GM06990 (cell line): ENCODE results near the gene AK5.

Experiments used
- DNase-seq: peaks from one replicate; pipeline ENCODE4 v3.0.0-alpha.2; 2011; ENCODE audit not compliant: insufficient read length; ENCODE audit errors: extremely low read depth
- H3K27me3 ChIP-seq: replicated peaks from 2 replicates; pipeline ENCODE4 v1.6.0; 2011; ENCODE audit warnings: low read length; ENCODE audit not compliant: control insufficient read depth, insufficient read depth
- H3K36me3 ChIP-seq: 2 replicates; pipeline ENCODE4 v1.5.1; 2011; ENCODE audit warnings: low read length; ENCODE audit not compliant: control insufficient read depth, insufficient read depth
- H3K4me3 ChIP-seq: replicated peaks from 2 replicates; pipeline ENCODE4 v1.5.1; 2011; ENCODE audit warnings: low read depth, mild to moderate bottlenecking, control low read depth, low read length
- TF ChIP-seq, protein P1 (sequence below): IDR thresholded peaks from 2 replicates; pipeline ENCODE4 v1.5.1; 2011; ENCODE audit warnings: low read length, control low read depth, mild to moderate bottlenecking, inconsistent platforms; ENCODE audit not compliant: insufficient read depth, poor library complexity, severe bottlenecking

The AK5 gene

DNA sequence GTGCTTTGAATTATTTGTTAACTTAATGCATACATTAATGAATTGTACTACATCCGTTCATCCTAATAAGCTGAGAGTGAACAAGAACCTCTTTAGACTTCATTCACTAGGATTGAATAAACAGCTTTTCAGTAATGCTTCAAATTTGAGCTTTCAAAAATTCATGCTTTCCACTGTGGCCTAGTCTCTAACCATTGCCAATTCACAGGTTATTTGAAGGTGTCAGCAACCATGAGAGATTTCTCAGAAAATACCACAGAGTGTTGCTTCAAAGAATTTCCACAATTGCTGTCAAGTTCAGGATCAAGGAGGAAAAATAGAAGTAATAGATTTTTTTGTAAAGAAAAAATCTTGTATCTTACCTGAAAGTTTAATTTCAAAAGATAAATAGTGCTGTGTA lies 72.7 kb downstream of the AK5 start:
- Histone ChIP-seq H3K27me3 (no peaks in the 10 kb centered on the region), H3K4me3 (no peak overlapping the region), H3K36me3 (no peaks in the 10 kb centered on the region)
- no peak for DNase-seq
- TF ChIP-seq, protein P1, sequence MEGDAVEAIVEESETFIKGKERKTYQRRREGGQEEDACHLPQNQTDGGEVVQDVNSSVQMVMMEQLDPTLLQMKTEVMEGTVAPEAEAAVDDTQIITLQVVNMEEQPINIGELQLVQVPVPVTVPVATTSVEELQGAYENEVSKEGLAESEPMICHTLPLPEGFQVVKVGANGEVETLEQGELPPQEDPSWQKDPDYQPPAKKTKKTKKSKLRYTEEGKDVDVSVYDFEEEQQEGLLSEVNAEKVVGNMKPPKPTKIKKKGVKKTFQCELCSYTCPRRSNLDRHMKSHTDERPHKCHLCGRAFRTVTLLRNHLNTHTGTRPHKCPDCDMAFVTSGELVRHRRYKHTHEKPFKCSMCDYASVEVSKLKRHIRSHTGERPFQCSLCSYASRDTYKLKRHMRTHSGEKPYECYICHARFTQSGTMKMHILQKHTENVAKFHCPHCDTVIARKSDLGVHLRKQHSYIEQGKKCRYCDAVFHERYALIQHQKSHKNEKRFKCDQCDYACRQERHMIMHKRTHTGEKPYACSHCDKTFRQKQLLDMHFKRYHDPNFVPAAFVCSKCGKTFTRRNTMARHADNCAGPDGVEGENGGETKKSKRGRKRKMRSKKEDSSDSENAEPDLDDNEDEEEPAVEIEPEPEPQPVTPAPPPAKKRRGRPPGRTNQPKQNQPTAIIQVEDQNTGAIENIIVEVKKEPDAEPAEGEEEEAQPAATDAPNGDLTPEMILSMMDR, result no peak

DNA sequence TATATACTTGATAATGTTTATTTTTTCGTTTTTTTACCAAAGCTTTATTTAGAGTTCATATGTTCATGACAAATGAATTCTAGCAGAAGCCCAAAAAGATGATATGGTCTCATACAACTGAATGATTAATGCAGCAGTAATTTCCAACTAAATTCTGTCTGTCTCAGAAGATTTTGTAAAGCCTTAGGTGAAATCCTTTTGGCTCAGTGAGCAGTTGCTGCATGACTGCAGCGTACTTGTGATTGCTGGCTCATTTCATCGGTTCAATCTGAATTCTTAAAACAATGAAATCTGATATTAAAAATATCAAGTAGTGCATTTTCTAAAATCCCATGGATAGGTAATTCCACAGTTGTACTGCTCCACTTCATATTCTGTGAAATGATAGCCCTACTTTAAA lies 73.2 kb downstream of the AK5 start:
- no peak for DNase-seq
- TF ChIP-seq, protein P1, result no peak
- Histone ChIP-seq H3K4me3 (no peak overlapping the region), H3K36me3 (no peaks in the 10 kb centered on the region), H3K27me3 (no peaks in the 10 kb centered on the region)

DNA sequence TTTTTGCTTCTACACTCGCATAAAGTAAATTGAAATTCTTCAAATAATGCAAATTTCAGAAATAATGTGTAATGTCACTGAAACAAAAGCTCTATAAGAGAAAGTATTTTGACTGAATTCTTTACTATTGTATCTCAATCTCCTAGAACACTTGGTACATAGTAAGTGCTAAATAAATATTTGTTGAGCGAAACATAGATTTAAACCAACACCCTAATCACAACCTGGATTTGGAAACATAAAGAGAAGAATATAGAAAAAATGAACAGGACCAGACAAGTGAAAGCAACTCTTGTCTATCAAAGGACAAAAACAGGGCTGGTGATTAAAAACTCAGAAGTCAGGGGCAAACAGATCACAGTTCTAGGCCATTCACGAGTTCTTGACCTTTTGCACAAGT lies 74.3 kb downstream of the AK5 start:
- no peaks in the 10 kb centered on the region for H3K36me3 ChIP-seq
- TF ChIP-seq, protein P1, result no peak
- H3K27me3 ChIP-seq, result no peaks in the 10 kb centered on the region
- no peak for DNase-seq
- H3K4me3 ChIP-seq, result no peak overlapping the region

DNA sequence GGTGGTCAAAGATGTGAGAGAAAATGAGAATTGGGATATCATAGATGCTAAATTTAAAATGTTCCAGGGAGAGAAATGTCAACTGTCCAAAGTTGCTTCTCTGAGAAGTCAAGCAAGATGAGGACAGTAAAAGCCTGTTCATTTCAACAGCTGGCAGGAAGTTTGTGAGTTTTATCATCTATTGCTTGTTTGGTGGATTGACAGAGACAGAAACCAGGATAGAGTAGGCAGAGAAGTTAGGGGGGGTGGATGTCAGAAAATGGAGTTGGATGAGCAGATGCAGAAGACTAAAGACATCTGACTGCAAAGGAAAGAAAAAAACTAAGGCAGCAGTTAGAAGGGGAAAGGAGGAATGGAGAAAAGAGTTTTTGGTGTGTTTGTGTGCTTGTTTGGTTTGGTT lies 78.4 kb downstream of the AK5 start:
- H3K36me3 ChIP-seq, result no peaks in the 10 kb centered on the region
- no peak overlapping the region for H3K4me3 ChIP-seq
- TF ChIP-seq, protein P1, result no peak
- no peaks in the 10 kb centered on the region for H3K27me3 ChIP-seq
- DNase-seq, result no peak

DNA sequence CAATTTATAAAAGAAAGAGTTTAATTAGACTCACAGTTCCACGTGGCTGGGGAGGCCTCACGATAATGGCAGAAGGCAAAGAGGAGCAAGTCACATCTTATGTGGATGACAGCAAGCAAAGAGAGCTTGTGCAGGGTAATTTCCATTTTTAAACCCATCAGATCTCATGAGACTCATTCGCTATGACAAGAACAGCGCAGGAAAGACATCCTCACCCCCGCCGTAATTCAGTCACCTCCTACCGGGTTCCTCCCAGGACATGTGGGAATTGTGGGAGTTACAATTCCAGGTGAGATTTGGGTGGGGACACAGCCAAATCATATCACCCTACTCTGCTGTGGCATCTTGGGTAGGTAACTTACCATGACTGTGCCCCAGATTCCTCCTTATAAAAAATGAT lies 79.8 kb downstream of the AK5 start:
- no peak for DNase-seq
- H3K4me3 ChIP-seq, result no peak overlapping the region
- H3K27me3 ChIP-seq, result no peaks in the 10 kb centered on the region
- H3K36me3 ChIP-seq, result no peaks in the 10 kb centered on the region
- TF ChIP-seq, protein P1, result no peak

DNA sequence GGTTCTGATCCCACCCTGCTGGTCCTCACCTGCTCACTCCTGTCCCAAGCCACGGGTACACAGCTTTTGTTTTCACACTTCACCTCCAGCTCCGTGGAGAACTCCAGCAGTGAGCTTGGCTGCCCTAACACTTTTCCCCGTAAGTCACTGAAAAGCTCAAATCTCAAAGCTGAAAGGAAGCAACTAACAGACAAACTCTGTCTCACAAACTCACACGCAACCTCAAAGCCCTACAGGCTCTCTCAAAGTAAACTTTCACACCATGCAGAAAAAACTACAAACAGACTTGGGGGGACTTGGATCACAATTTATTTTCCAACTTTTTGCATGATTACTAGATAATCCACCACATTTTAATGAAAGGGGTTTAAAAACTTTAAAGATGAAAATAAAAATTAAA lies 88.3 kb downstream of the AK5 start:
- Histone ChIP-seq H3K4me3 (no peak overlapping the region), H3K27me3 (no peaks in the 10 kb centered on the region), H3K36me3 (no peaks in the 10 kb centered on the region)
- DNase-seq, result no peak
- TF ChIP-seq, protein P1, result no peak
